H4 (cell line): ENCODE measurements around the gene KCNMB2. TPM values are rescaled to one million over a fixed set of nuclear protein-coding genes. Genes with fewer than 3 reads are reported as not detected.
"Not testable (repeated sequence)": the region's sequence is repeated elsewhere in the genome, so short reads cannot be mapped to it uniquely, and the experiment has no call there.

Experiments
- DNase-seq: peaks from one replicate; pipeline ENCODE4 v3.0.0-alpha.2; 2015; ENCODE audit warnings: low spot score
- total RNA-seq: library from RNA; depleted of rRNA; stranded (reverse); fragments of >200 nt; shearing (Covaris generic); gene quantifications from 2 replicates; pipeline ENCODE4 v1.2.3, GENCODE V29; 2014

Gene KCNMB2
- total RNA-seq, 1 experiment from 2014 or later, result not detected

GRCh38 chr3:178808748-178809147, 272.5 kb downstream of the KCNMB2 start:
- DNase-seq, result no peak

GRCh38 chr3:178810181-178810580, 273.9 kb downstream of the KCNMB2 start:
- DNase-seq, result no peak

GRCh38 chr3:178822722-178823121, 286.5 kb downstream of the KCNMB2 start:
- no peak for DNase-seq

- no peak for DNase-seq
Observed at GRCh38 chr3:178823150-178823549, 286.9 kb downstream of the KCNMB2 start.

- DNase-seq, result peak; percentile 29
Observed at GRCh38 chr3:178823591-178824246, 287.5 kb downstream of the KCNMB2 start.

- DNase-seq, result no peak
Observed at GRCh38 chr3:178826435-178827123, 290.3 kb downstream of the KCNMB2 start.

GRCh38 chr3:178827285-178827856, 291.1 kb downstream of the KCNMB2 start:
- no peak for DNase-seq

- no peak for DNase-seq
Observed at GRCh38 chr3:178833695-178834094, 297.5 kb downstream of the KCNMB2 start.

GRCh38 chr3:178835033-178835432, 298.8 kb downstream of the KCNMB2 start:
- no peak for DNase-seq

- no peak for DNase-seq
Observed at GRCh38 chr3:178837512-178837911, 301.3 kb downstream of the KCNMB2 start.

GRCh38 chr3:178840586-178840985, 304.4 kb downstream of the KCNMB2 start:
- no peak for DNase-seq

- DNase-seq, result no peak
Observed at GRCh38 chr3:178841011-178841410, 304.8 kb downstream of the KCNMB2 start.

- no peak for DNase-seq
Observed at GRCh38 chr3:178844916-178845315, 308.7 kb downstream of the KCNMB2 start.

GRCh38 chr3:178845420-178846118, 309.3 kb downstream of the KCNMB2 start:
- no peak for DNase-seq

- DNase-seq, result no peak
Observed at GRCh38 chr3:178847190-178847589, 311.0 kb downstream of the KCNMB2 start.

- no peak for DNase-seq
Observed at GRCh38 chr3:178849199-178849910, 313.1 kb downstream of the KCNMB2 start.

- DNase-seq, result no peak
Observed at GRCh38 chr3:178850450-178851190, 314.4 kb downstream of the KCNMB2 start.

- DNase-seq, result no peak
Observed at GRCh38 chr3:178851564-178851963, 315.3 kb downstream of the KCNMB2 start.

- DNase-seq, result no peak
Observed at GRCh38 chr3:178856804-178857203, 320.6 kb downstream of the KCNMB2 start.

- no peak for DNase-seq
Observed at GRCh38 chr3:178859386-178859785, 323.1 kb downstream of the KCNMB2 start.

- not testable (repeated sequence) for DNase-seq
Observed at GRCh38 chr3:178859900-178860436, 323.7 kb downstream of the KCNMB2 start.
